ENCODE measurements around the gene CCL14.
"Not testable (repeated sequence)": the region's sequence is repeated elsewhere in the genome, so short reads cannot be mapped to it uniquely, and the experiment has no call there.

CCL14 gene

DNA sequence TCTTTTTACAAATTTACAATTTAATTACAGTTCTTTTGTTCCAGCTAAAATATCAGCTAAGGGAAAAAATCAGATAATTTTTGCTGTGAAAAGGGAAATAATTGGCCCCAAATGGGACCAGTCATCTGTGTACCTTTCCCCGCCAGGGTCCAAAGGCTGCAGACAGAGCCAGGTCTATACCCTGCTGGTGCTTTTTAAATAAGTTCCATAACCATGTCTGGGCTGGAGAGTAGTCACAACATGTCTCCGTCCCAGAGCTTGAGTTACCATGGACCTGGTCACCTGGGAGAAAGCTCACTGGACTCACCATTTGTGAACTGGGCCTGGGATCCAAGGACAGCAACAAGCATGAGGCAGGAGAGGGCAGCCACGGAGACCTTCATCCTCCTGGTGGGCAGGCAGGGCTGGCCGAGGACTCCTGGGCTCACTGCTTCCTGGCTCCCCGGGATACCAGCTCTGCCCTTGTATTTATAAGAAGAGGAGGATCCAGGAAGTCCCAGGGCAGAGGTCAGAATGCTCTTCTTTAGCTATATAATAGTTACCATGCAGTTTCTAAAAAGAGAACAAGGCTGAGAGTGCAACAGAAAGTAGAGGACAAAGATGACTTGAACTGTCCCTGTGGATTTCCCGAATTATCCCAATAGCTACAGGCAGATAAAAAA is 14.7 kb upstream of the CCL14 start, which contains the start of gene CCL15:
Gene CCL15 (minus strand): TSS at position 444 of the 662 bp plus-strand sequence. CDS start 61 bp downstream, at position 383.
- DNase-seq (ENCODE audit: low read depth): no peak
- no peak within 1 kb of the TSS for H3K4me3 ChIP-seq (ENCODE audit: low read depth, low read length)
- TF ChIP-seq CTCF (IDR thresholded peaks at IDR 0.05; ENCODE audit: low read depth, low read length) (no peak), MAX (IDR thresholded peaks at IDR 0.05; ENCODE audit: low read depth, low read length) (no peak), MYC (IDR thresholded peaks at IDR 0.05; ENCODE audit: low read depth, low read length) (no peak), POLR2A (IDR thresholded peaks at IDR 0.05; ENCODE audit: extremely low read depth, insufficient read length) (no peak)

DNA sequence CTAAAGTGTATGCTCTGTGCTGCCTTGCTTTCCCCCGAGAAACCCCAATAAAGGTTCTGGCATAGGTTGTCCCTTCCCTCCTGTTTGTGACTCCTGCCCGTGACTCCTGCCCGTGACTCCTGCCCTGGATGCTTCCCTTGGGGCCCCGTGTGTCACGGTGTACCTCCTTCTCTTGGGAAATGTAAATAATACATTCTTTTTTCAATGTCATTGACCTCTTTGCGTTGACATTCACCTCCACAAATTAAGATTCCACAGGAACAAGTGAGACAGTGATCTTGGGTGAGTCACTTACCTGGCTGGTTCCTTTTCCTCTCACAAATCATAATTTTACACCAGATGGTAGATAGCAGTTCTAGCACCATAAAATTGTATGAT is 14.2 kb upstream of the CCL14 start:
- TF ChIP-seq MAX (IDR thresholded peaks at IDR 0.05; ENCODE audit: low read depth, low read length) (no peak), POLR2A (IDR thresholded peaks at IDR 0.05; ENCODE audit: extremely low read depth, insufficient read length) (no peak), MYC (IDR thresholded peaks at IDR 0.05; ENCODE audit: low read depth, low read length) (no peak), CTCF (IDR thresholded peaks at IDR 0.05; ENCODE audit: low read depth, low read length) (no peak)
- no peak overlapping the region for H3K4me3 ChIP-seq (ENCODE audit: low read depth, low read length)
- no peak for DNase-seq (ENCODE audit: low read depth)

DNA sequence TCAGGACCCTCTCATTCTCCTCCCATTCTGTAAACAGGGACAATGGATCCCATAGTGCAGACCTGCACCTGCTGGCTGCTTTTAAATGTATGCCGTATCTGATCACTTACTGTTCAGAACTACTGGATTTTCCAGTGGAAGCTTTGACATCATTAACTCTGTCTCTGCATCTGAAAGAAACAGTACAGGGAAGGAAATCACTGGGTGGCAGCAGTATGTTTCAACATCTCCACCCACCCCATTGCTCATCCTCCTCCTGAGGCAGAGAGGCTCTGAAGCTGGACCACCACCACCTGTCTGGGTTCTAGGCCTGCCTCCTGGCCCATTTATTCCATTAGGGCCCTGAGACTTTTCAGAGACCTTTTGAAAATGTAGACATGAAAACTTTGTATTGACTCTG is 12.2 kb upstream of the CCL14 start:
- DNase-seq (ENCODE audit: low read depth): no peak
- TF ChIP-seq POLR2A (IDR thresholded peaks at IDR 0.05; ENCODE audit: extremely low read depth, insufficient read length) (no peak), CTCF (IDR thresholded peaks at IDR 0.05; ENCODE audit: low read depth, low read length) (no peak), MYC (IDR thresholded peaks at IDR 0.05; ENCODE audit: low read depth, low read length) (no peak), MAX (IDR thresholded peaks at IDR 0.05; ENCODE audit: low read depth, low read length) (no peak)
- no peak overlapping the region for H3K4me3 ChIP-seq (ENCODE audit: low read depth, low read length)

DNA sequence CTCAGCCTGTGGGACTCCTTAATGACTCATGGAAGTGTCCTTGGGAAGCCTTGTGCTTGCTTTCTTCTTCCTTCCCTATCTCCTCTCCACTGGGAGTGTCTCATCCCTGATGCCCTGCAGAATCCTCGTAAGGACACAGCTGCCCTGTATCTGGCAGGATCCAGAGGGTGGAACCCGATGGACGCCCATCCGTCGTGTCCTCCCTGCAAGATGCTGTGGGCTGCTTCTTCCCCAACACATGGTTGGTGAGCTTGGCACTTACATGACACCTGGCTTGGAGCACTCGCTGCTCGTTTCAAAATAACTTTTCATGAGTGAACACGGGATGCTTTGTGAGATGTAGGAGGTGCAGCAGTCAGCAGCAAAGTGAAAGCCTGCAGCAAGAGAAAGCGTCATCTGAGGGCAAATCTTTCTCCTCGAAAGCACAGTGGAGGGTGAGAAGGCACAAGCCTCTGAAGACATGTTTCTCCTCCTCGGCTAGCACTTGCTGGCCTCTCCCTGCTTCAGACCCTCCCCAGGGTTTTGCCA is 11.6 kb upstream of the CCL14 start:
- DNase-seq (ENCODE audit: low read depth): no peak
- H3K4me3 ChIP-seq (ENCODE audit: low read depth, low read length): no peak overlapping the region
- TF ChIP-seq MAX (IDR thresholded peaks at IDR 0.05; ENCODE audit: low read depth, low read length) (no peak), POLR2A (IDR thresholded peaks at IDR 0.05; ENCODE audit: extremely low read depth, insufficient read length) (no peak), CTCF (IDR thresholded peaks at IDR 0.05; ENCODE audit: low read depth, low read length) (no peak), MYC (IDR thresholded peaks at IDR 0.05; ENCODE audit: low read depth, low read length) (no peak)

DNA sequence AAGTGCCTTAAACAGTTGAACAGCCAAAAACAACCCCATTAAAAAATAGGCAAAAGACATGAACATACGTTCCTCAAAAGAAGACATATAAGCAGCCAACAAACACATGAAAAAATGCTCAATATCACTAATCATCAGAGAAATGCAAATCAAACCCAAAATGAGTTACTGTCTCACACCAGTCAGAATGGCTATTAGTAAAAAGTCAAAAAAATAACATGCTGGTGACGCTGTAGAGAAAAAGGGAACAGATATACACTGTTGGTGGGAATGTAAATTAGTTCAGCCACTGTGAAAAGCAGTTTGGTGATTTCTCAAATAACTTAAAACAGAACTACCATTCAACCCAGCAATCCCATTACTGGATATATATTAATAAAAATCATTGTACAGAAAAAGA is 8.8 kb upstream of the CCL14 start:
- H3K4me3 ChIP-seq (ENCODE audit: low read depth, low read length); DNase-seq (ENCODE audit: low read depth): not testable (repeated sequence)

DNA sequence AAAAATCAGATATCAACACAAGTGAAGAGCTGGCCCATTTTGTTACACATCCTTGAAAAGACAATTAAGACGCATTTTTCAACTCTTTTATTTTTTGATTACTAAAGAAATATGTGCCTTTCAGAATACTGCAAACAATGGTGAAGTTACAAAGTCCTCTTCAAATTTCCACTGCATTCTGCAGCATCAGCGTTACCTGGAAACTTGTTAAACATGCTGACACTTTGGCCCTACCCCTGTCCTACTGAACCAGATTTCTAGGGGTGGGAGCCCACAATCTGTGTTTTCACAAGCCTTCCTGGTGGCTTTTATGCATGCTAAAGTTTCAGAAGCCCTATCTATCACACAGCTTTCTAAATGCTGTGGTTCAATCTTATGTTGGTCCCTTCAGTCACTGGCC is 4.5 kb upstream of the CCL14 start:
- no peak for TF ChIP-seq MYC (IDR thresholded peaks at IDR 0.05; ENCODE audit: low read depth, low read length)
- no peak for TF ChIP-seq CTCF (IDR thresholded peaks at IDR 0.05; ENCODE audit: low read depth, low read length)
- TF ChIP-seq POLR2A (IDR thresholded peaks at IDR 0.05; ENCODE audit: extremely low read depth, insufficient read length): no peak
- no peak for TF ChIP-seq MAX (IDR thresholded peaks at IDR 0.05; ENCODE audit: low read depth, low read length)
- no peak overlapping the region for H3K4me3 ChIP-seq (ENCODE audit: low read depth, low read length)
- no peak for DNase-seq (ENCODE audit: low read depth)

Data from NB4 (cell line).